H9 (cell line): ENCODE measurements around the gene NAA15. TPM values are rescaled to one million over a fixed set of nuclear protein-coding genes. Genes with fewer than 3 reads are reported as not detected.

Experiments used
- DNase-seq: peaks from one replicate; pipeline ENCODE4 v3.0.0-alpha.2; 2017
- H2AFZ ChIP-seq: one replicate; pipeline ENCODE4 v1.6.1; 2013; ENCODE audit warnings: mild to moderate bottlenecking, low read length, control low read depth, moderate library complexity
- H2AK5ac ChIP-seq: 2 replicates; pipeline ENCODE4 v1.6.1; 2013; ENCODE audit warnings: low read length, control low read depth, mixed read lengths; ENCODE audit not compliant: insufficient read length
- H2BK120ac ChIP-seq: one replicate; pipeline ENCODE4 v1.6.1; 2013; ENCODE audit warnings: low read depth, mild to moderate bottlenecking, low read length, control low read depth, inconsistent platforms; ENCODE audit not compliant: poor library complexity, severe bottlenecking
- H2BK12ac ChIP-seq: 2 replicates; pipeline ENCODE4 v1.6.1; 2013; ENCODE audit warnings: low read length, control low read depth, mixed read lengths, low read depth; ENCODE audit not compliant: insufficient read length
- H2BK15ac ChIP-seq: 2 replicates; pipeline ENCODE4 v1.6.1; 2013; ENCODE audit warnings: low read depth, low read length, control low read depth
- H2BK20ac ChIP-seq: one replicate; pipeline ENCODE4 v1.6.1; 2013; ENCODE audit warnings: low read depth, mild to moderate bottlenecking, low read length, control low read depth, inconsistent platforms; ENCODE audit not compliant: poor library complexity, severe bottlenecking
- H2BK5ac ChIP-seq: 2 replicates; pipeline ENCODE4 v1.6.1; 2013; ENCODE audit warnings: low read length, control low read depth, mixed read lengths; ENCODE audit not compliant: insufficient read length
- H3K14ac ChIP-seq: 2 replicates; pipeline ENCODE4 v1.6.1; 2013; ENCODE audit warnings: low read length, control low read depth; ENCODE audit not compliant: insufficient read depth
- H3K18ac ChIP-seq: 2 replicates; pipeline ENCODE4 v1.6.1; 2013; ENCODE audit warnings: low read depth, mild to moderate bottlenecking, mixed read lengths, low read length, control low read depth; ENCODE audit not compliant: insufficient read length
- H3K23ac ChIP-seq: 2 replicates; pipeline ENCODE4 v1.6.1; 2013; ENCODE audit warnings: low read length, control low read depth, mixed read lengths, low read depth; ENCODE audit not compliant: insufficient read length
- H3K23me2 ChIP-seq: 2 replicates; pipeline ENCODE4 v1.6.1; 2013; ENCODE audit warnings: low read depth, mild to moderate bottlenecking, mixed read lengths, low read length, control low read depth; ENCODE audit not compliant: insufficient read length, poor library complexity, severe bottlenecking
- H3K27ac ChIP-seq: 2 replicates; pipeline ENCODE4 v1.5.1; 2013; ENCODE audit warnings: low read length, control low read depth, mixed read lengths, low read depth; ENCODE audit not compliant: insufficient read length
- H3K27me3 ChIP-seq: 2 replicates; pipeline ENCODE4 v1.6.1; 2013; ENCODE audit warnings: low read length, control low read depth, inconsistent platforms; ENCODE audit not compliant: insufficient read depth
- H3K4ac ChIP-seq: 2 replicates; pipeline ENCODE4 v1.6.1; 2013; ENCODE audit warnings: low read depth, mild to moderate bottlenecking, control low read depth, inconsistent platforms, low read length, moderate library complexity
- H3K4me1 ChIP-seq: 2 replicates; pipeline ENCODE4 v1.6.1; 2013; ENCODE audit warnings: low read length, control low read depth, inconsistent platforms; ENCODE audit not compliant: insufficient read depth
- H3K4me2 ChIP-seq: 2 replicates; pipeline ENCODE4 v1.6.1; 2013; ENCODE audit warnings: low read length, control low read depth, mixed read lengths; ENCODE audit not compliant: insufficient read length, insufficient read depth
- H3K56ac ChIP-seq: 2 replicates; pipeline ENCODE4 v1.6.1; 2013; ENCODE audit warnings: low read depth, mild to moderate bottlenecking, mixed read lengths, low read length, control low read depth; ENCODE audit not compliant: insufficient read length
- H3K79me1 ChIP-seq: 2 replicates; pipeline ENCODE4 v1.6.1; 2013; ENCODE audit warnings: low read depth, mild to moderate bottlenecking, moderate library complexity, low read length, control low read depth, inconsistent platforms; ENCODE audit not compliant: insufficient read depth, poor library complexity, severe bottlenecking
- H3K79me2 ChIP-seq: 2 replicates; pipeline ENCODE4 v1.6.1; 2013; ENCODE audit warnings: low read length, control low read depth, inconsistent platforms; ENCODE audit not compliant: insufficient read depth
- H3K9ac ChIP-seq: 2 replicates; pipeline ENCODE4 v1.6.1; 2013; ENCODE audit warnings: low read length, control low read depth, mixed read lengths; ENCODE audit not compliant: insufficient read length; ENCODE audit errors: extremely low read depth
- H3K9me3 ChIP-seq: one replicate; pipeline ENCODE4 v1.6.1; 2013; ENCODE audit warnings: low read depth, low read length, inconsistent platforms; ENCODE audit not compliant: control insufficient read depth
- H3T11ph ChIP-seq: one replicate; pipeline ENCODE4 v1.6.1; 2013; ENCODE audit warnings: mild to moderate bottlenecking, low read length, control low read depth, inconsistent platforms
- H4K20me1 ChIP-seq: one replicate; pipeline ENCODE4 v1.6.1; 2013; ENCODE audit not compliant: control insufficient read depth, insufficient read length, insufficient read depth
- H4K5ac ChIP-seq: 2 replicates; pipeline ENCODE4 v1.6.1; 2013; ENCODE audit warnings: low read depth, mild to moderate bottlenecking, mixed read lengths, low read length, control low read depth; ENCODE audit not compliant: insufficient read length
- H4K8ac ChIP-seq: replicated peaks from 2 replicates; pipeline ENCODE4 v1.6.1; 2013; ENCODE audit warnings: low read length, control low read depth, mixed read lengths, low read depth; ENCODE audit not compliant: insufficient read length
- H4K91ac ChIP-seq: 2 replicates; pipeline ENCODE4 v1.6.1; 2013; ENCODE audit warnings: low read depth, mild to moderate bottlenecking, moderate library complexity, mixed read lengths, low read length, control low read depth; ENCODE audit not compliant: insufficient read length
- H3K27ac Mint-ChIP-seq, 3 experiments: 2 replicates in 2 of 3; 3 replicates in 1 of 3; pipeline ENCODE4 v1.8.0; 2020 to 2021; ENCODE audit warnings: mixed read lengths in 3 of 3, mild to moderate bottlenecking in 1 of 3, moderate library complexity in 1 of 3
- H3K27me3 Mint-ChIP-seq: 2 replicates; pipeline ENCODE4 v1.8.0; 2021; ENCODE audit warnings: low read depth, mild to moderate bottlenecking, moderate library complexity, mixed read lengths
- H3K36me3 Mint-ChIP-seq, 3 experiments: 2 replicates in 2 of 3; 3 replicates in 1 of 3; pipeline ENCODE4 v1.8.0; 2020 to 2021; ENCODE audit warnings: low read depth in 3 of 3, mixed read lengths in 3 of 3; ENCODE audit not compliant: insufficient read depth in 1 of 3
- H3K4me1 Mint-ChIP-seq, 2 experiments: 2 replicates each; pipeline ENCODE4 v1.8.0; 2020; ENCODE audit warnings: mixed read lengths in 2 of 2
- H3K4me3 Mint-ChIP-seq, 2 experiments: 2 replicates in 1 of 2; 3 replicates in 1 of 2; pipeline ENCODE4 v1.8.0; 2020 to 2021; ENCODE audit warnings: mild to moderate bottlenecking in 2 of 2, mixed read lengths in 2 of 2, moderate library complexity in 1 of 2
- H3K9me3 Mint-ChIP-seq, 2 experiments: 2 replicates in 1 of 2; 3 replicates in 1 of 2; pipeline ENCODE4 v1.8.0; 2020; ENCODE audit warnings: mild to moderate bottlenecking in 2 of 2, mixed read lengths in 2 of 2, moderate library complexity in 1 of 2
- WGBS: extraction: QIAGEN DNeasy Blood & Tissue Kit; methylation state at CpG from one replicate; pipeline ENCODE4 v1.1.7; 2013; ENCODE audit warnings: missing lambda C conversion rate, low lambda C conversion rate, mixed read lengths; ENCODE audit not compliant: insufficient read length; ENCODE audit errors: extremely low coverage; 5-methylcytosine and 5-hydroxymethylcytosine counted together
- total RNA-seq: library from RNA; stranded (reverse); gene quantifications from 2 replicates; pipeline ENCODE4 v1.2.1, GENCODE V29; 2021
- TF ChIP-seq, protein P1 (sequence below): fragments of 200-600 bp; sonication (generic); conservative IDR thresholded peaks from 3 replicates; pipeline ENCODE4 v1.8.0; 2021; ENCODE audit warnings: antibody characterized with exemption, mild to moderate bottlenecking

Gene NAA15
- total RNA-seq, 1 experiment from 2014 or later, result 115 TPM

DNA sequence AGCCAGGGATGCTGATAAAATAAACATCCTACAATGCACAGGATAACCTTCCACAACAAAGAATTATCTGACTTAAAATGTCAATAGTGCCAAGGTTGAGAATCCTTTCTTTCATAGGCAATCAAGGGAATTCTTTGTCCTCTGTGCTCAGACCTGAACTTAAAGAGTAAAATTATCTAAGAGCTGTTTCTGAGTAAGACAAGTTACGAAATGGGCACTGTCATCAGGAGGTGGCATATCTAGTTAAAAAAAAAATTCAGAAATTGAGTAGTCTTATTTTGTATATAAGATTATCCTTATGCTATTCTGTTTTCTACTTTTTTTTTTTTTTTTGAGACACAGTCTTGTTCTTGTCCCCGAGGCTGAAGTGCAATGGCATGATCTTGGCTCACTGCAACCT lies 149.3 kb downstream of the NAA15 start:
- no peak for DNase-seq
- Mint-ChIP-seq H3K27me3 (no peaks in the 10 kb centered on the region), H3K27ac (no peak overlapping the region), H3K36me3 (peaks cover 0 to 9% (median 4%) of the 10 kb centered on the region in 3 experiments; a peak in 5 of 7 replicates), H3K4me1 (peaks cover 22 to 26% of the 10 kb centered on the region in 2 experiments), H3K4me3 (no peak overlapping the region), H3K9me3 (peaks cover 0 to 2% of the 10 kb centered on the region in 2 experiments; a peak in 1 of 5 replicates)
- no peaks in the 10 kb centered on the region for H3K27me3 ChIP-seq
- WGBS, result no CpG with 5 or more reads among the region's 2 CpGs
- H3K14ac ChIP-seq, result no peak overlapping the region
- H3K9me3 ChIP-seq, result no peaks in the 10 kb centered on the region
- H3K56ac ChIP-seq, result no peak overlapping the region
- H2BK120ac ChIP-seq, result no peak overlapping the region
- H2BK20ac ChIP-seq, result no peak overlapping the region
- H3K79me1 ChIP-seq, result no peaks in the 10 kb centered on the region
- H4K91ac ChIP-seq, result no peak overlapping the region
- peaks cover 15% of the 10 kb centered on the region for H3K23me2 ChIP-seq
- no peak overlapping the region for H2AFZ ChIP-seq
- H3K9ac ChIP-seq, result no peak overlapping the region
- no peak overlapping the region for H2BK5ac ChIP-seq
- H4K8ac ChIP-seq, result no peak overlapping the region
- H3K79me2 ChIP-seq, result peaks cover 10% of the 10 kb centered on the region; the same call in 1 of the 2 replicates
- no peak overlapping the region for H3K4ac ChIP-seq
- H3K4me1 ChIP-seq, result no peaks in the 10 kb centered on the region; the same call in 1 of the 2 replicates
- no peak overlapping the region for H3T11ph ChIP-seq
- no peak overlapping the region for H2AK5ac ChIP-seq
- no peak overlapping the region for H4K5ac ChIP-seq
- TF ChIP-seq, protein P1, sequence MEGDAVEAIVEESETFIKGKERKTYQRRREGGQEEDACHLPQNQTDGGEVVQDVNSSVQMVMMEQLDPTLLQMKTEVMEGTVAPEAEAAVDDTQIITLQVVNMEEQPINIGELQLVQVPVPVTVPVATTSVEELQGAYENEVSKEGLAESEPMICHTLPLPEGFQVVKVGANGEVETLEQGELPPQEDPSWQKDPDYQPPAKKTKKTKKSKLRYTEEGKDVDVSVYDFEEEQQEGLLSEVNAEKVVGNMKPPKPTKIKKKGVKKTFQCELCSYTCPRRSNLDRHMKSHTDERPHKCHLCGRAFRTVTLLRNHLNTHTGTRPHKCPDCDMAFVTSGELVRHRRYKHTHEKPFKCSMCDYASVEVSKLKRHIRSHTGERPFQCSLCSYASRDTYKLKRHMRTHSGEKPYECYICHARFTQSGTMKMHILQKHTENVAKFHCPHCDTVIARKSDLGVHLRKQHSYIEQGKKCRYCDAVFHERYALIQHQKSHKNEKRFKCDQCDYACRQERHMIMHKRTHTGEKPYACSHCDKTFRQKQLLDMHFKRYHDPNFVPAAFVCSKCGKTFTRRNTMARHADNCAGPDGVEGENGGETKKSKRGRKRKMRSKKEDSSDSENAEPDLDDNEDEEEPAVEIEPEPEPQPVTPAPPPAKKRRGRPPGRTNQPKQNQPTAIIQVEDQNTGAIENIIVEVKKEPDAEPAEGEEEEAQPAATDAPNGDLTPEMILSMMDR, result no peak
- H2BK15ac ChIP-seq, result no peak overlapping the region
- no peak overlapping the region for H3K27ac ChIP-seq
- H4K20me1 ChIP-seq, result no peaks in the 10 kb centered on the region
- no peak overlapping the region for H2BK12ac ChIP-seq
- no peak overlapping the region for H3K4me2 ChIP-seq
- H3K23ac ChIP-seq, result no peak overlapping the region
- no peak overlapping the region for H3K18ac ChIP-seq
